ENCODE data around the gene TTBK1.

GRCh38 chr6:43325876-43326275 is 82.6 kb downstream of the TTBK1 start:
- TF ChIP-seq CTCF (IDR thresholded peaks at IDR 0.05) = no peak
- TF ChIP-seq POLR2A (IDR thresholded peaks at IDR 0.05) = no peak
